Right hindlimb (tissue), 1 donor: ENCODE measurements around the gene SLA2.
"Not testable (repeated sequence)": the region's sequence is repeated elsewhere in the genome, so short reads cannot be mapped to it uniquely, and the experiment has no call there.

Experiments used
- DNase-seq: peaks from one replicate; pipeline ENCODE4 v3.0.0-alpha.2; 2018

The SLA2 gene

DNA sequence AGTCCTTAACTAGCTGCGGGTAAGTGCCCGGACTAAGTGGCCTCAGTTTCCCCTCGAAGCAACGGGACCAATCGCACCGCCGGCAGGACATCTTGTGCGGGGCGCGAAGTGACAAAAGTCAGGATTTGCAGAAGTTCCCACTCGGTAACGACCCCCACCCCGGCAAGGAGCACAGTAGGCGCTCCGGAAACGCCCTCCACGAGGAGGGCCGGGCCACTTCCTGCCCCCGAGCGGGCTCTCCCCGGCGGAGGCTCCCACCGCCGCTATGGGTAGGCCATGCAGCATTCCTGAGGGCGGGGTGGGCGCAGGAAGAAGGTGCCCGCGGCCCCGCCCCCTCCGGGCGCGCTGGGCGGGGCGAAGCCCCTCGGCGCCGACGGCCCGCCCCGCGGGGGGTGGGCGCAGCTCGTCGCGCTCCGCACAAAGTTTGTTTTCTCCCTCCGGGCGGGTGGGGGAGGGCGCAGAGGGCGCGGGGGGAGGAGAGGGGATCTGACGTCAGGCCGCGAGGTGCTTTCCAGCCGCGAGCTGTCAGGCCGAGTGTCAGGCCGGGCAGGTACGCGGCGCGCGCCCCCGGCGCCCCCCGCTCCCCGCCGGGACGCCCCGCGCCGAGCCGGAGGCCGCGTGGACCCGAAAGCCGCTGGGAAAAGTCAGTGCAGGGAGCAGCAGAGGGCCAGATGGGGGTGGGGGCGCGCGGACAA is 72.7 kb downstream of the SLA2 start, which contains the start of gene TGIF2:
Gene TGIF2 (plus strand): TSS at position 495 of the 695 bp plus-strand sequence. CDS start 5,178 bp downstream, outside the sequence.
- peak; percentile 95 for DNase-seq

DNA sequence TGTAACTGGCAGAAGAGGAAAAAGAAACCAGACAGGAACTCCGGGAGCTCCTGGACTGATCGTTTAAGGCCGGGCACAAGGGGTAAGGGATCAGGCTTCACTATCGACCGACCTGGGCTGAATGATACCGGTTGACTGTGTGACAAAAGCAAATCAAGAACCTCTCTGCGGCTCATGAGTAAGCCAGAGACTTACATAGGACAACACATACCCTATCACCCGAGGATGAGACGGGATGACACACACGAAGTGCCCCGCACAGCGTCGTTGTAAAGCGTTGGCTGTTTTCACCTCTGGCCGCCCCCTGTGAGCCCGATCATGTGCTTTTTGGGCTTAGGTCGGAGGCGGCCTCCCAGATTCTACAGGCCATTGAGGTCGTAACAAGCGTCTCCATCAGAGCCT is 73.3 kb downstream of the SLA2 start:
- no peak for DNase-seq

DNA sequence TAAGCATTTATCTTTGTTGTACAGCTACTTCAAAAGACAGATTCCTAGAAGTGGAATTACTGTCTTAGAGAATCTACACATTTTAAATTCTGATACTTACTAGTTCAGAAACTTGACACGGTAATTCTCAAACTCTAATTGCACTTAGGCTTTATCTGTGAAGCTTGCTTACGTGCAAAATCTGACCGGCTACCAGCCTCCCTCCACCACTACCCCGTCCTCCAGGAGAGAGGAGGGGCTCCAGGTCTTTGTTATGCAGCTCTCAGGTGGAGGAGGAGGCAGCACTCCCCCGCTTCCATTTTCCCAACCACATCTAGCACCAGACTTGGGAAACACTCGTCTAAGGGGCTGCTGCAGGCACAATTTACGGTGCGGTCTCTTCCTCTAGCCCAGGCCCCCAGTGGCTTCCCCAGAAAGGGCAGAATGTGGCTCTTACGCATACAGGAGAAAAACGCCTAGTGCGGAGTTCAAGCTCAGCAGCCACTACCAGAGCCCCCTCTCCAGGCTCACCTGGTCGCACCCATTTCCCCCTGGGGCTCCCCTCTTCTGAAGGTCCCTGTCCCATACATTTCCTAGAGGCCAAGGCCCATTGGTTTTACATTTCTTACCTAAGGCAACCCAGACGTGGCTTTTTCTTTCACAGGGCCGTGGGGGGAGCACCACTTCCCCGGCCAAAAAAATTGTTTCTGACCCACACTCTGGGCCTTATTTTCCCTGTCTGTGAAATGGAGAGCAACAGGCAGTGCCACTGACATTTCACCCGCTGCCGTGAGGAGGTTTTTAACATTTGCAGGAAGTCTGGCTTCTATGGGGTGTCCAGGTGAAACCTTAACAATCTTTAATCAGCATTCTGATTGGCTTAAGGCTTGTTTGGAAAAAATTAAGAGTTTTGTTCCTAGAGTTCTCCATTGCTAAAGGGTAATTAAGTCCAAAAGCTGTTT is 74.2 kb downstream of the SLA2 start:
- no peak for DNase-seq

DNA sequence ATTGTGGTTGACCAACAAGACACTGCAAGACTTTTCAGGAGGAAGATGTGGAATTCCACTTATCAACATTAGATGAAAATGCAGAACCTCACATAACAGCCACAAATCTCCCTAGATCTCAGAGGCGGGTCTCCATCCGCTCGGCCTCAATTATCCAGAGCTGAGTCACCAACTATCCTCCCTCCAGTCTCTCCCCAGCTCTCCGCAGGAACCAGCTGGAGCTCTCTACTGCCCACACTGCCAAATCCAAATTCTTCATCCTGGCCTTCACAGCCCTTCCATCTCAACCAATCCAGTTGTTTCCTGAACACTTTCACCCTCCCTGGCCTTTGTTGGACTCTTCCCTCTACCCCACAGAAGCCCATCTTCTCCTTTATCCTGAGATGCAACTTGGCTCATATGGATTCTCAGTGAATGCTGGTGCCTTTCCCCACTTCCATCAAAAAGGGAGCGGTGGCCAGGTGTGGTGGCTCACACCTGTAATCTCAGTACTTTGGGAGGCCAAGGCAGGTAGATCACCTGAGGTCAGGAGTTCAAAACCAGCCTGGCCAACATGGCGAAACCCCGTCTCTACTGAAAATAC is 76.1 kb downstream of the SLA2 start:
- DNase-seq = no peak

DNA sequence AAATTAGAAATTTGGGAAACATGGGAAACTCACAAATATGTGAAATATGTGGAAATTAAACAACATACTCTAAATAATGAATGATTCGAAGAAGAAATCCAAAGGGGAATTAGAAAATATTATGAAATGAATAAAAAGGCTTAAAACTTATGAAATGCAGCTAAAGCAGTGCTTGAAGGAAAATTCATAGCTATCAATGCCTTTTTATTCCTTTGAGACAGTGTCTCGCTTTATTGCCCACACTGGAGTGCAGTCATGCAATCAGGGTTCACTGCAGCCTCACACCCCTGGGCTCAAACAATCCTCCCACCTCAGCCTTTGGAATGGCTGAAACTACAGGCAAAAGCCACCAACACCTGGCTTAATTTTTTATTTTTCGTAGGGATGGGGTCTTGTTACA is 80.5 kb downstream of the SLA2 start:
- no peak for DNase-seq

DNA sequence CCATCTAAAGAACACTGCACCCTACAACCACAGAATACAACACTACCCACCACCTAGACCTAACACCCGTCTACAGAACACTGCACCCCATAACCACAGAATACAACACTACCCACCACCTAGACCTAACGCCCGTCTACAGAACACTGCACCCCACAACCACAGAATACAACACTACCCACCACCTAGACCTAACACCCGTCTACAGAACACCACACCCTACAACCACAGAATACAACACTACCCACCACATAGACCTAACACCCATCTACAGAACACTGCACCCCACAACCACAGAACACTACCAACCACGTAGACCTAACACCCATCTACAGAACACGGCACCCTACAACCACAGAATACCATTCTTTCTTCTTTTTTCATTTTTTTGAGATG is 81.3 kb downstream of the SLA2 start:
- not testable (repeated sequence) for DNase-seq

DNA sequence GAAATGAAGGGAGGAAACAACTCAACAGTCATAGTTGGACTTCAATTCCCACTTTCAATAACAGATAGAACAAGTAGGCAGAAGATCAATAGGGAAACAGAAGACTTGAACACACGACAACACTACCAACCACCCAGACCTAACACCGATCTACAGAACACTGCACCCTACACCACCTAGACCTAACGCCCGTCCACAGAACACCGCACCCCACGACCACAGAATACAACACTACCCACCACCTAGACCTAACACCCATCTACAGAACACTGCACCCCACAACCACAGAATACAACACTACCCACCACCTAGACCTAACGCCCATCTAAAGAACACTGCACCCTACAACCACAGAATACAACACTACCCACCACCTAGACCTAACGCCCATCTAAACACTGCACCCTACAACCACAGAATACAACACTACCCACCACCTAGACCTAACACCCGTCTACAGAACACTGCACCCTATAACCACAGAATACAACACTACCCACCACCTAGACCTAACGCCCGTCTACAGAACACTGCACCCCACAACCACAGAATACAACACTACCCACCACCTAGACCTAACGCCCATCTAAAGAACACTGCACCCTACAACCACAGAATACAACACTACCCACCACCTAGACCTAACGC is 81.8 kb downstream of the SLA2 start:
- not testable (repeated sequence) for DNase-seq

DNA sequence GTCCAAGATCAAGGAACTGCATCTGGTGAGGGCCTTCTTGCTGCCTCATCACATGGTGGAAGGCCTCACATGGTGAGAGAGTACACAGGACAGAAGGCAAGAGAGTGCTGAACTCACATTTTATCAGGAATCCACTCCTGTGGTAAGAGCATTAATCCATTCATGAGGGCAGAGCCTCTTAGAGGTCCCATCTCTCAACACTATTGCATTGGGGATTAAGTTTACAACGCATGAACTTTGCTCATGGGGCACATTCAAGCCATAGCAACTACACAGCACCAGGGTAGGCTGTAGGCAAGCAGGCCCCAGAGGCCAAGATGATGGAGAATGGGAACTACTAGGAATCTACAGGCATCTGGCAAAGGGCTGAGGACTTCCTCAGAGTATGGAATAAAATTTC is 82.6 kb downstream of the SLA2 start:
- no peak for DNase-seq

DNA sequence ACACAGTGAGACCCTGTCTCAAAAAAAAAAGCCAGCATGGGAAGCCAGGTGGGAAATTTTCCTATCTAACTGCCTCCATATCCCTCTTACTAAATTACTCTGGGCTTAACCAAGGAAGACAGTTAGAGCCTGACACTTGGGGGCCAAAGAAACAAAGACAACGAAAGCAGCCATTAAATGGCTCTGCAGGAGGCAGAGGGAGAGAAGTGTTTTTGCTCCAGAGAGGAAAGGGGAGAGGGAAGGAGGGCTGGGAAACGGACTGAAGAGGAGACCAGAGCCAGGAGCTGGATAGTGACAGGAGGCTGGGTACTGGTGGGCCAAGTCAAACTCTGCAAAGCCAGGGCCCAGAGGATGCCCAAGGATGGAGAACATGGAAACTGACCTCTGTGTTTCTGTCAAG is 83.3 kb downstream of the SLA2 start:
- no peak for DNase-seq
